Measurements from ENCODE around the gene ADM5. TPM values are rescaled to one million over a fixed set of nuclear protein-coding genes. Genes with fewer than 3 reads are reported as not detected.

Gene ADM5, protein sequence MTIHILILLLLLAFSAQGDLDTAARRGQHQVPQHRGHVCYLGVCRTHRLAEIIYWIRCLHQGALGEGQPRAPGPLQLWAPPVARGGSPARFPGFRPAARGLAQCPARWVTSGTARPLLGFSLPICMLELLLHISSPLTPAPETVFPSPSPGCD
- 0.68 TPM for polyA plus RNA-seq (2013, experiment 1 of 2)
- polyA plus RNA-seq (2013, experiment 2 of 2), result 0.44 TPM

- H3K4me2 ChIP-seq (ENCODE audit: low read length, poor library complexity, severe bottlenecking), result peak within 1 kb of the TSS; percentile 78
- H3K4me3 ChIP-seq (ENCODE audit: insufficient read depth in 1 of 2, low read depth in 1 of 2, low read length in 2 of 2), result peak within 1 kb of the TSS in 1 of 2 experiments; percentile 91
- peak within 1 kb of the TSS in 1 of 2 experiments; percentile 60 for H2BK12ac ChIP-seq (ENCODE audit: low read length in 2 of 2)
- no peak within 1 kb of the TSS for H3K27ac ChIP-seq (ENCODE audit: low read length, poor library complexity, severe bottlenecking)
- WGBS, result 53% methylated on average over 54 of the region's 54 CpGs
- no peak within 1 kb of the TSS for H2AK5ac ChIP-seq (ENCODE audit: low read length, severe bottlenecking)
- H3K36me3 ChIP-seq (ENCODE audit: control insufficient read depth in 1 of 2, insufficient read depth in 2 of 2, low read depth in 1 of 2, low read length in 2 of 2), result peaks cover 30 to 50% of the 10 kb centered on the region in 2 experiments
- no peak within 1 kb of the TSS for H3K23ac ChIP-seq (ENCODE audit: low read length in 2 of 2)
- H3K4ac ChIP-seq (ENCODE audit: low read depth in 1 of 2, low read length in 2 of 2), result peak within 1 kb of the TSS; percentile 9 to 19
- H2AFZ ChIP-seq (ENCODE audit: low read depth, low read length), result no peak within 1 kb of the TSS
- H3K18ac ChIP-seq (ENCODE audit: low read depth in 1 of 2, low read length in 2 of 2), result peak within 1 kb of the TSS in 1 of 2 experiments; percentile 26
- no peak for DNase-seq
- H4K91ac ChIP-seq (ENCODE audit: low read length), result no peak within 1 kb of the TSS
- H3K9ac ChIP-seq (ENCODE audit: low read length), result peak within 1 kb of the TSS; percentile 84
- H2BK5ac ChIP-seq (ENCODE audit: low read depth, low read length, poor library complexity, severe bottlenecking), result no peak within 1 kb of the TSS
- H4K8ac ChIP-seq (ENCODE audit: low read length), result no peak within 1 kb of the TSS
- peaks cover 19% of the 10 kb centered on the region for H3K79me1 ChIP-seq (replicated peaks; ENCODE audit: low read length, poor library complexity, severe bottlenecking)
- H3K14ac ChIP-seq (ENCODE audit: low read length in 2 of 2), result no peak within 1 kb of the TSS
- H2BK120ac ChIP-seq (ENCODE audit: low read depth, low read length), result no peak within 1 kb of the TSS
- no peaks in the 10 kb centered on the region for H3K9me3 ChIP-seq (ENCODE audit: control insufficient read depth, low read length)
- H2BK15ac ChIP-seq (ENCODE audit: low read depth, poor library complexity, severe bottlenecking), result peak within 1 kb of the TSS; percentile 53
- peaks cover 21% of the 10 kb centered on the region for H3K4me1 ChIP-seq (ENCODE audit: control insufficient read depth, insufficient read depth, low read depth, low read length)
- no peaks in the 10 kb centered on the region for H3K27me3 ChIP-seq (ENCODE audit: control insufficient read depth in 1 of 2, insufficient read depth in 1 of 2, low read length in 2 of 2)
Measured at GRCh38 chr19:49689133-49690078, at the start of gene ADM5. Gene ADM5, plus strand, starts transcription at chr19:49689594. Its CDS starts 244 bp downstream, at chr19:49689838.

GRCh38 chr19:49640113-49640898 is 49.1 kb upstream of the ADM5 start, which contains the start of gene RRAS:
Gene RRAS, minus strand, starts transcription at chr19:49640143. Its CDS starts 45 bp downstream, at chr19:49640098.
- under 1% methylated on average over 51 of the region's 51 CpGs for WGBS
- Histone ChIP-seq H4K8ac (ENCODE audit: low read length) (peak within 1 kb of the TSS; percentile 87), H3K4me3 (ENCODE audit: insufficient read depth in 1 of 2, low read depth in 1 of 2, low read length in 2 of 2) (peak within 1 kb of the TSS; percentile 67 to 97), H3K27me3 (ENCODE audit: control insufficient read depth in 1 of 2, insufficient read depth in 1 of 2, low read length in 2 of 2) (no peaks in the 10 kb centered on the region), H4K91ac (ENCODE audit: low read length) (peak within 1 kb of the TSS; percentile 97), H3K14ac (ENCODE audit: low read length in 2 of 2) (peak within 1 kb of the TSS in 1 of 2 experiments; percentile 86), H3K27ac (ENCODE audit: low read length, poor library complexity, severe bottlenecking) (peak within 1 kb of the TSS; percentile 100), H2AK5ac (ENCODE audit: low read length, severe bottlenecking) (peak within 1 kb of the TSS; percentile 100), H3K18ac (ENCODE audit: low read depth in 1 of 2, low read length in 2 of 2) (peak within 1 kb of the TSS; percentile 92 to 97), H3K23ac (ENCODE audit: low read length in 2 of 2) (peak within 1 kb of the TSS; percentile 16 to 94), H3K4ac (ENCODE audit: low read depth in 1 of 2, low read length in 2 of 2) (peak within 1 kb of the TSS; percentile 88 to 100), H3K9me3 (ENCODE audit: control insufficient read depth, low read length) (no peaks in the 10 kb centered on the region), H2BK15ac (ENCODE audit: low read depth, poor library complexity, severe bottlenecking) (peak within 1 kb of the TSS; percentile 97), H2BK5ac (ENCODE audit: low read depth, low read length, poor library complexity, severe bottlenecking) (peak within 1 kb of the TSS; percentile 100), H3K79me1 (replicated peaks; ENCODE audit: low read length, poor library complexity, severe bottlenecking) (peaks cover 1% of the 10 kb centered on the region), H2AFZ (ENCODE audit: low read depth, low read length) (no peak within 1 kb of the TSS), H3K36me3 (ENCODE audit: control insufficient read depth in 1 of 2, insufficient read depth in 2 of 2, low read depth in 1 of 2, low read length in 2 of 2) (peaks cover 23 to 24% of the 10 kb centered on the region in 2 experiments), H3K9ac (ENCODE audit: low read length) (peak within 1 kb of the TSS; percentile 100), H3K4me1 (ENCODE audit: control insufficient read depth, insufficient read depth, low read depth, low read length) (peaks cover 41% of the 10 kb centered on the region), H3K4me2 (ENCODE audit: low read length, poor library complexity, severe bottlenecking) (peak within 1 kb of the TSS; percentile 97), H2BK12ac (ENCODE audit: low read length in 2 of 2) (peak within 1 kb of the TSS; percentile 75 to 79), H2BK120ac (ENCODE audit: low read depth, low read length) (peak within 1 kb of the TSS; percentile 97)
- DNase-seq, result peak; percentile 100

DNA sequence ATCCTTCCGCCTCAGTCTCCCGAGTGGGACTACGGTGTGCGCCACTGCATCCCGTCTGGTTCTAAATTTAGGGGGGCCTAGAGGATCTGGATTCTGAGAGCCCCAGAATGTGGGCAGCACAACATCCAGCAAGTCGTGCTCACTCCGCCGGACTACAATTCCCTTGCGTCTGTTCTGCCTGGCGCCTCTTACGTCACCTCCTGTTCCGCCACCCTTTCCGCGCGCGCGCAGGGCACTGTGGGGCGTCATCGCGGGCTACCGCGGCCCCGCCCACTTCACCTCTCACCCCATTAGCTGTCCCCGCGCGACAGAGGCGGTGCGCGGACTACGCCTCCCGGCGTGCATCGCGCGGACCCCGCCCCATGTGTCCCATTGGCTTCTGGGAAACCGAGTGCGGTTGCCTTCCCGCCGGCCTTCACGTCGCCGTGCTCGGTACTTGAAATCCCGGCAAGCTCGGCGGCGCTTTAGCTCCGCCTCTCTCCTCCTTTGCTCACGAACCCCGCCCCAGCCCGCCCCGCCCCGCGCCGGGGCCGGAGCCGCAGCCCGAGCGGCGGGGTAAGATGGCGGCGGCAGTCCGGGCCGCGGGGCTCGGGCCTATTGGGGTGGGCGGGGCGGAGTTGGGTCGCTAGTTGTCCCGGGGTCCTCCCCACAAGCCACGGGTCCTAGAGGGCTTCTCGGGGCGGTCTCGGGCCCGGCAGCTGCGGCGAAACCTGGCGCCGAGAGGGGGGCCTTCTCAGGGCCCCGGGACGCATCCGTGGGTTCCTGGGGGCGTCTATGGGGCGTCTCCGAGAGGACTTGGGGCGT is 47.5 kb upstream of the ADM5 start, which contains the start of gene SCAF1:
SCAF1 (plus strand) TSS at position 522 of the 804 bp plus-strand sequence. CDS start 2,818 bp downstream, outside the sequence.
- H3K27me3 ChIP-seq (ENCODE audit: control insufficient read depth in 1 of 2, insufficient read depth in 1 of 2, low read length in 2 of 2), result no peaks in the 10 kb centered on the region
- H3K4me2 ChIP-seq (ENCODE audit: low read length, poor library complexity, severe bottlenecking), result peak within 1 kb of the TSS; percentile 89
- H4K8ac ChIP-seq (ENCODE audit: low read length), result peak within 1 kb of the TSS; percentile 87
- H3K36me3 ChIP-seq (ENCODE audit: control insufficient read depth in 1 of 2, insufficient read depth in 2 of 2, low read depth in 1 of 2, low read length in 2 of 2), result peaks cover 23 to 27% of the 10 kb centered on the region in 2 experiments
- H3K79me1 ChIP-seq (replicated peaks; ENCODE audit: low read length, poor library complexity, severe bottlenecking), result peaks cover 5% of the 10 kb centered on the region
- H2AK5ac ChIP-seq (ENCODE audit: low read length, severe bottlenecking), result peak within 1 kb of the TSS; percentile 100
- under 1% methylated on average over 46 of the region's 87 CpGs for whole genome bisulfite sequencing
- H3K23ac ChIP-seq (ENCODE audit: low read length in 2 of 2), result peak within 1 kb of the TSS in 1 of 2 experiments; percentile 95
- H3K4me3 ChIP-seq (ENCODE audit: insufficient read depth in 1 of 2, low read depth in 1 of 2, low read length in 2 of 2), result peak within 1 kb of the TSS; percentile 82 to 100
- H3K14ac ChIP-seq (ENCODE audit: low read length in 2 of 2), result peak within 1 kb of the TSS in 1 of 2 experiments; percentile 92
- peak within 1 kb of the TSS; percentile 97 for H4K91ac ChIP-seq (ENCODE audit: low read length)
- H3K9ac ChIP-seq (ENCODE audit: low read length), result peak within 1 kb of the TSS; percentile 100
- H2BK15ac ChIP-seq (ENCODE audit: low read depth, poor library complexity, severe bottlenecking), result peak within 1 kb of the TSS; percentile 80
- H2BK120ac ChIP-seq (ENCODE audit: low read depth, low read length), result peak within 1 kb of the TSS; percentile 97
- peak within 1 kb of the TSS; percentile 75 to 79 for H2BK12ac ChIP-seq (ENCODE audit: low read length in 2 of 2)
- DNase-seq, result peak; percentile 99
- peak within 1 kb of the TSS; percentile 97 to 98 for H3K18ac ChIP-seq (ENCODE audit: low read depth in 1 of 2, low read length in 2 of 2)
- H3K27ac ChIP-seq (ENCODE audit: low read length, poor library complexity, severe bottlenecking), result peak within 1 kb of the TSS; percentile 100
- H3K4me1 ChIP-seq (ENCODE audit: control insufficient read depth, insufficient read depth, low read depth, low read length), result peaks cover 33% of the 10 kb centered on the region
- no peaks in the 10 kb centered on the region for H3K9me3 ChIP-seq (ENCODE audit: control insufficient read depth, low read length)
- H2BK5ac ChIP-seq (ENCODE audit: low read depth, low read length, poor library complexity, severe bottlenecking), result peak within 1 kb of the TSS; percentile 100
- H3K4ac ChIP-seq (ENCODE audit: low read depth in 1 of 2, low read length in 2 of 2), result peak within 1 kb of the TSS; percentile 88 to 100
- no peak within 1 kb of the TSS for H2AFZ ChIP-seq (ENCODE audit: low read depth, low read length)

All from mesenchymal stem cell (in vitro differentiated cells and primary cell).